ENCODE data around the gene FANCG.

- no peak for TF ChIP-seq CTCF (IDR thresholded peaks at IDR 0.05)
- TF ChIP-seq POLR2A (IDR thresholded peaks at IDR 0.05), result no peak
These were observed 5.3 kb upstream of the FANCG start for GRCh38 chr9:35085078-35085477.
